Stimulated activated CD8-positive, alpha-beta memory T cell treated with anti-CD3 and anti-CD28 coated beads, Interleukin-15, amount 100 ng/mL, for 24 hours (primary cell): ENCODE data around the gene CACNA1I.

ENCODE experiments used
- DNase-seq: peaks from one replicate; pipeline ENCODE4 v3.0.0-alpha.2; 2020; ENCODE audit warnings: low read depth

Gene CACNA1I

GRCh38 chr22:39666926-39667325, 96.4 kb downstream of the CACNA1I start:
- no peak for DNase-seq

- no peak for DNase-seq
Measured at GRCh38 chr22:39669432-39669831, 98.9 kb downstream of the CACNA1I start.

- no peak for DNase-seq
Measured at GRCh38 chr22:39671936-39672335, 101.4 kb downstream of the CACNA1I start.

- no peak for DNase-seq
Measured at GRCh38 chr22:39674536-39674935, 104.0 kb downstream of the CACNA1I start.

- DNase-seq = no peak
Measured at GRCh38 chr22:39675947-39676346, 105.4 kb downstream of the CACNA1I start.

- no peak for DNase-seq
Measured at GRCh38 chr22:39677967-39678366, 107.4 kb downstream of the CACNA1I start.

- no peak for DNase-seq
Measured at GRCh38 chr22:39678862-39679490, 108.4 kb downstream of the CACNA1I start.

- DNase-seq = no peak
Measured at GRCh38 chr22:39679652-39680051, 109.1 kb downstream of the CACNA1I start.

- no peak for DNase-seq
Measured at GRCh38 chr22:39680486-39680885, 109.9 kb downstream of the CACNA1I start.

GRCh38 chr22:39681038-39681861, 110.7 kb downstream of the CACNA1I start:
- DNase-seq = no peak

GRCh38 chr22:39682994-39683393, 112.4 kb downstream of the CACNA1I start:
- DNase-seq = no peak

GRCh38 chr22:39683639-39684038, 113.1 kb downstream of the CACNA1I start:
- DNase-seq = no peak

- DNase-seq = no peak
Measured at GRCh38 chr22:39684702-39685281, 114.2 kb downstream of the CACNA1I start.

GRCh38 chr22:39685336-39686177, 115.0 kb downstream of the CACNA1I start:
- DNase-seq = no peak

- no peak for DNase-seq
Measured at GRCh38 chr22:39686178-39686620, 115.6 kb downstream of the CACNA1I start.

GRCh38 chr22:39686776-39687525, 116.4 kb downstream of the CACNA1I start:
- no peak for DNase-seq

- no peak for DNase-seq
Measured at GRCh38 chr22:39688186-39688785, 117.7 kb downstream of the CACNA1I start.

- DNase-seq = no peak
Measured at GRCh38 chr22:39689421-39689820, 118.9 kb downstream of the CACNA1I start.

GRCh38 chr22:39690881-39691605, 120.5 kb downstream of the CACNA1I start:
- DNase-seq = no peak

GRCh38 chr22:39693943-39694500, 123.5 kb downstream of the CACNA1I start:
- no peak for DNase-seq
